Left lung (tissue), 10 donors: ENCODE results near the gene UGT1A5. TPM values are rescaled to one million over a fixed set of nuclear protein-coding genes. Genes with fewer than 3 reads are reported as not detected.

Source experiments
- ATAC-seq: fragments of 200-7000 bp; cut with Tn5 transposase; one replicate; pipeline ENCODE4 v1.9.1; 2020; ENCODE audit warnings: moderate library complexity
- DNase-seq, 4 donors: peaks; one replicate each; pipeline ENCODE4 v3.0.0-alpha.2; 2013 to 2020
- H3K27ac ChIP-seq, 2 donors: fragments of 200-600 bp; sonication (generic) in 1 of 2; one replicate each; pipeline versions ENCODE4 v1.5.0 to v1.8.0; 2020 to 2021
- H3K27me3 ChIP-seq, 2 donors: fragments of 200-600 bp; sonication (generic) in 1 of 2; one replicate each; pipeline versions ENCODE4 v1.5.0 to v1.8.0; 2020 to 2021
- H3K36me3 ChIP-seq, 2 donors: fragments of 200-600 bp; sonication (generic) in 1 of 2; one replicate each; pipeline versions ENCODE4 v1.5.0 to v1.8.0; 2020 to 2021
- H3K4me1 ChIP-seq, 2 donors: fragments of 200-600 bp; one replicate each; pipeline ENCODE4 v1.8.0; 2021
- H3K4me3 ChIP-seq, 2 donors: fragments of 200-600 bp; sonication (generic) in 1 of 2; one replicate each; pipeline versions ENCODE4 v1.5.0 to v1.8.0; 2020 to 2021; ENCODE audit warnings: mild to moderate bottlenecking in 1 of 2
- H3K9me3 ChIP-seq, 2 donors: fragments of 200-600 bp; sonication (generic) in 1 of 2; one replicate each; pipeline versions ENCODE4 v1.5.0 to v1.8.0; 2020 to 2021
- intact Hi-C, 2 donors: fragments of 100-400 bp; cut with DNase I; formaldehyde crosslinking; loops; one replicate each; pipeline versions ENCODE4 v1.11.2 to v1.14.2; 2022
- polyA plus RNA-seq, 6 donors: library from polyadenylated mRNA; unstranded; fragments of 120-200 nt; gene quantifications; one replicate each; pipeline ENCODE4 v1.2.1, GENCODE V29; 2013; ENCODE audit not compliant: insufficient read length in 6 of 6
- total RNA-seq, 2 donors: library from RNA; stranded (reverse); fragmentation: NEBNext Ultra II Directional; extraction: Animal tissue kit (Norgen Biotek cat#: 25700); gene quantifications; one replicate each; pipeline ENCODE4 v1.2.1, GENCODE V29; 2021
- TF ChIP-seq, protein P1 (sequence below), 2 donors: fragments of 200-600 bp; sonication (generic) in 1 of 2; IDR thresholded peaks; one replicate each; pipeline versions ENCODE4 v1.5.0 to v1.8.0; 2021; ENCODE audit warnings: antibody characterized with exemption in 2 of 2
- donor health status: DM: no; HTN: yes; CAD: no.
- donor health status: DM: no; HTN: no; CAD: no.

The UGT1A5 gene
- total and polyA plus RNA-seq, 8 donors, result 0.10 TPM; not detected in 7

DNA sequence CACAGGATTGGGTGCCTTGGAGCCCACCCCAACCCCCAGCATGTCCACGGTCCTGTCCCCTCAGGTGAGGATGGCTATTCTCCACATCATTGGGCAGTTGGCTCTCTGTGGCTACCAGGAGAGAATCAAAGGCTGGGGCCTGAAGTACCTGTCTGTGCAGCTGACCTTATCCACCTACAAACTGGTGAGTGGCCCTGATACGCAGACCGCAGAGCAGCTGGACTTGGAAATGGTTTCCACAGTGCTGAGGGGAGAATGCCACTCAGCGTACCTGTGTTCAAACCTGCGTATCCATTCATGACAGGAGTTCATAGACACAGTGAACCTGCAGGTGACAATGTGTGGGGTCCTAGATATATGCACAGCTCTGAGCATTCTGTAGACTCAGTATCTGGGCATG, 87.0 kb downstream of the UGT1A5 start:
- Histone ChIP-seq H3K27ac (no peak overlapping the region), H3K4me3 (no peak overlapping the region), H3K4me1 (no peaks in the 10 kb centered on the region), H3K9me3 (no peaks in the 10 kb centered on the region), H3K27me3 (no peaks in the 10 kb centered on the region), H3K36me3 (no peaks in the 10 kb centered on the region)
- ATAC-seq, result no peak
- no peak for DNase-seq
- intact Hi-C loops, result no loop called here
- TF ChIP-seq, protein P1, sequence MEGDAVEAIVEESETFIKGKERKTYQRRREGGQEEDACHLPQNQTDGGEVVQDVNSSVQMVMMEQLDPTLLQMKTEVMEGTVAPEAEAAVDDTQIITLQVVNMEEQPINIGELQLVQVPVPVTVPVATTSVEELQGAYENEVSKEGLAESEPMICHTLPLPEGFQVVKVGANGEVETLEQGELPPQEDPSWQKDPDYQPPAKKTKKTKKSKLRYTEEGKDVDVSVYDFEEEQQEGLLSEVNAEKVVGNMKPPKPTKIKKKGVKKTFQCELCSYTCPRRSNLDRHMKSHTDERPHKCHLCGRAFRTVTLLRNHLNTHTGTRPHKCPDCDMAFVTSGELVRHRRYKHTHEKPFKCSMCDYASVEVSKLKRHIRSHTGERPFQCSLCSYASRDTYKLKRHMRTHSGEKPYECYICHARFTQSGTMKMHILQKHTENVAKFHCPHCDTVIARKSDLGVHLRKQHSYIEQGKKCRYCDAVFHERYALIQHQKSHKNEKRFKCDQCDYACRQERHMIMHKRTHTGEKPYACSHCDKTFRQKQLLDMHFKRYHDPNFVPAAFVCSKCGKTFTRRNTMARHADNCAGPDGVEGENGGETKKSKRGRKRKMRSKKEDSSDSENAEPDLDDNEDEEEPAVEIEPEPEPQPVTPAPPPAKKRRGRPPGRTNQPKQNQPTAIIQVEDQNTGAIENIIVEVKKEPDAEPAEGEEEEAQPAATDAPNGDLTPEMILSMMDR (IDR thresholded peaks at IDR 0.05), result no peak

- peak in 1 of 4 donors; percentile 29 for DNase-seq
- Histone ChIP-seq H3K4me1 (no peaks in the 10 kb centered on the region), H3K36me3 (no peaks in the 10 kb centered on the region), H3K4me3 (no peak overlapping the region), H3K27me3 (no peaks in the 10 kb centered on the region), H3K9me3 (no peaks in the 10 kb centered on the region), H3K27ac (no peak overlapping the region)
- intact Hi-C loops, result no loop called here
- ATAC-seq, result no peak
- TF ChIP-seq, protein P1 (IDR thresholded peaks at IDR 0.05), result no peak
Observed at GRCh38 chr2:233800208-233800607, 87.5 kb downstream of the UGT1A5 start.

- intact Hi-C loops, result no loop called here
- H3K36me3 ChIP-seq, result no peaks in the 10 kb centered on the region
- TF ChIP-seq, protein P1 (IDR thresholded peaks at IDR 0.05), result no peak
- H3K4me3 ChIP-seq, result no peak overlapping the region
- no peaks in the 10 kb centered on the region for H3K4me1 ChIP-seq
- DNase-seq (no peak), ATAC-seq (no peak)
- H3K27me3 ChIP-seq, result no peaks in the 10 kb centered on the region
- no peaks in the 10 kb centered on the region for H3K9me3 ChIP-seq
- H3K27ac ChIP-seq, result no peak overlapping the region
Observed at GRCh38 chr2:233801357-233802131, 88.8 kb downstream of the UGT1A5 start.

GRCh38 chr2:233802132-233802815, 89.6 kb downstream of the UGT1A5 start:
- Histone ChIP-seq H3K27me3 (no peaks in the 10 kb centered on the region), H3K4me3 (no peak overlapping the region), H3K36me3 (no peaks in the 10 kb centered on the region), H3K4me1 (no peaks in the 10 kb centered on the region), H3K27ac (no peak overlapping the region), H3K9me3 (no peaks in the 10 kb centered on the region)
- ATAC-seq (no peak), DNase-seq (no peak)
- TF ChIP-seq, protein P1 (IDR thresholded peaks at IDR 0.05), result no peak
- intact Hi-C loops, result no loop called here

GRCh38 chr2:233803292-233803911, 90.7 kb downstream of the UGT1A5 start:
- no peak for DNase-seq
- Histone ChIP-seq H3K27ac (no peak overlapping the region), H3K36me3 (no peaks in the 10 kb centered on the region), H3K4me3 (no peak overlapping the region), H3K9me3 (no peaks in the 10 kb centered on the region), H3K4me1 (no peaks in the 10 kb centered on the region), H3K27me3 (peaks cover 0 to 9% of the 10 kb centered on the region in 2 donors)
- TF ChIP-seq, protein P1 (IDR thresholded peaks at IDR 0.05), result no peak
- intact Hi-C loops, result no loop called here
- ATAC-seq, result no peak
